T-helper 2 cell treated with Interferon-gamma antibody and Interleukin-4, amounts not matched to agents 100 ng/mL and 5 ng/mL, for 36 hours (primary cell): ENCODE results near the gene ITIH6. TPM values are rescaled to one million over a fixed set of nuclear protein-coding genes. Genes with fewer than 3 reads are reported as not detected.
"Not testable (repeated sequence)": the region's sequence is repeated elsewhere in the genome, so short reads cannot be mapped to it uniquely, and the experiment has no call there.

Experiments used
- intact Hi-C: fragments of 100-400 bp; cut with micrococcal nuclease; formaldehyde crosslinking; loops from one replicate; pipeline ENCODE4 v1.15.1; 2023
- total RNA-seq: library from RNA; stranded (reverse); gene quantifications from 2 replicates; pipeline ENCODE4 v1.2.3, GENCODE V29; 2022

The ITIH6 gene
- total RNA-seq, 1 donor from 2014 or later: not detected

DNA sequence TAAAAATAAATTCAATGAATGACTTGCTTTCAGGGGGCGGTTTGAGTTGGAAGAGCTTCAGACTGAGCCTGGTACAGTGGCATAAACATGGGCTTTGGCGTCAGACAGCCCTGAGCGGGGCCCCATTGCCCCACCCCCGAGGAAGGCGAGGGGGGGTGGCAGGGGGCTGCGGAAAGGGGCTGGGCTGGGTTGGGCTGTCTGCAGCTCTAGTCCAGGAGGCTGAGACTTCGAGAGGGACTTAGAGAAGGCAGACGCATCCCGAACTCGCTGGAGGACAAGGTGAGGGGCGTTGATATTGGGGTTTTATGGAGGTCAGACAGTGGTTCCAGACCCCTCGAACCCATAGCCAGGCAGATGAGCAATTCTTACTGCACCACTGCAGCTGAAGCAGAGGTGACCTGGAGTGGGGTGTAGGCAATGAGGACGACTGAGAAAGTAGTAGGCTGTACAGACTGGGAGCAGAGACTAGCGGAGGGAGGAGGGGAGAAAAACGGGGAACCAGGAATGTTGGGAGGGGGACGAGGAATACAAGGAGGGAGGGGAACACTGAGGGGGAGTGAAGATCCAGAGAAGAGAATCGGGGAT is 9.6 kb upstream of the ITIH6 start, which contains the start of gene MAGED2:
TSS of gene MAGED2 (plus strand) at position 222 of the 585 bp plus-strand sequence. CDS start 1,587 bp downstream, outside the sequence.
- intact Hi-C loops: loop anchor here (1.0 to 5.0 kb wide), 9 partner anchors 168 to 1125 kb away; partner anchors contain the start of genes APEX2, FAM120C, GNL3L and PHF8

DNA sequence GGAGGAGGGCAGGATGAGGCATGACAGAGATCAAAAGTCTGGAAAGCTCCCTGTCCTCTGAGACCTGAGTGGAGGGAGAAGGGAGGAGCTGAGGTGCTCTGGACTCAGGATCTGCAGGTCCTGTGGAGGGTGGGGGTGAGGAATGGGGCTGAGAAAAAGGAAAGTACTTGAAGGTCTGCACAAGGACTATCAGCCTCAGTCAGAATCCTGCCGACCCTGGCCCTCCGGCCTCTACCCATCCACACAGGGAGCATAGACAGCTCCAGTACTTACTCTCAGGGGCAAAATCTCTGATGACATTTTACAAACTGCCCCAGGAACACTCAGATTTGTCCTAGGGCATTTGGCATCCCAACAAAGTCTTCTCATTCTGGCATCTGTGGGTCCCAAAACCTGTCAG is 991 bp upstream of the ITIH6 start:
- intact Hi-C loops: no loop called here

DNA sequence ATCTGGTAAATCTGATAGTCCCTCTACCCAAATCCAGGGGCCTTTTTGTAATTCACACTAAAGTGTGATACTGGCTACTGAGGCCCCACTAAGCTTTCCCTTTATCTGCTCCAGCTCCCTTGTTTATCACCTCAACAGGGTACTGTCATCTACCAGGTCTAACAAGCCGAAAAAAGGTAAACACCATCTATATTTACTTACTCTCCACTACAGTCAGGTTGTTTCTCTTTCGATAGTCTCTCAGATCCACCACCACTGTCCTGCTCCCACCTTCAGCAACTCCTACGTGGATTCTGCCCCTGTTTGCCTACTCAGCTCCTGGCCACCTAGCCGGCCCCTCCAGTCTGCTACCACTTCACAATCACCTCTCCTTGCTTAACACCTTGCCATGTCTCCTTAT is 3.3 kb downstream of the ITIH6 start:
- intact Hi-C loops: no loop called here

DNA sequence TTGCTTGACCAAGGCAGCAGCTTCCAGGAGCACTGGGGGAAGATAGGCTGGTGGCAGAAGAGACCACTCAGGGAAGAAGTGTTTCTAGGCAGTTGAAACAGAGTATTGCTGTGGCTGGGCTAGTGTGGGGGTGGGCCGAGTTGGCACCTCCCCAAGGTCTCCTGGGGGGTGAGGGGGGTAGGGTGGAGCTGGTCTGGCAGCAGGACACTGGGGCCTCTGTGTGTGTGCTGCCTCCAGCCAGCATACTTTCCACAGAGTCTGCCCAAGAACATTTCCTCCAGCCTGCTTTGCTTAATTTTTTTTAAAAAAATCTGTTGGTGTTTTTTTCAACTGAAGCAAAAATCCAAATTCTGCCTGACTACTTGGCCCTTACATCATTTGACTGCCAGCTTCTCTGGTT is 4.0 kb downstream of the ITIH6 start:
- intact Hi-C loops: no loop called here

DNA sequence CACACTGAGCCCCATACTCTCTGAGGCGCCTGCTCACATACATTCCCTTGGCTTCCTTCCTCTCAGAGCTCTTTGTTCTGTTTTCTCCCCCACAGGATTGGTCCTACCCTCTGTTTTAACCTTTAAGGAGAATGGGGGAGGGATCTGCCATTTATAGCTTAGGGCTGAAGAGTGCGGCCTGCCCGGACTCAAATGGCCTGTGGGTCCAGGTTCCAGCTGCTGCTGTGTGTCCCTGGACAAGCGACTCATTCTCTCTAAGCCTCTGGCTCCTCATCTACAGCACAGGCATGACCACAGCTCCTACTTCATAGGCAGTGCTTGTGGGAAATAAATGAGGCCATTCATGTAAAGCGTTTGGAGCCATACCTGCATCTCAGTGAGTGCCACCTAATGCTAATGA is 8.7 kb downstream of the ITIH6 start:
- intact Hi-C loops: not testable (repeated sequence)

DNA sequence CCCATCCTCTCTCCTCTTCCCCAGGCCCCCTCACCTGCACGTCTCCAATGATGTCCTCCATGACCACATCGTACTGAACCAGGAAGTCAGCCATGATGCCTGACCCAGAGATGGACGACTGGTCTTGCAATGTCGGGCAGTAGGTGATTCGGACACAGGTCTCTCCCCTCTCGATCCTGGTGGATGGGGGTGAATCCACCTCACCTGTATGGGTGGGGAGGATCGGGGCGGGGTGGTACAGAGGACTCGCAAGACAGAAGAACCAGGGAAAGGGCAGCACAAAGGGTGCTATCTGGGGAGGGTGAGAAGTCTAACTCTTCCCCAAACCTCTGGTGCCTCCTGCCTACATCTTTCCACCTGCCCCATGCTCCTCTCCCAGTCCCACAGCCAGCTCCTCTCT is 9.6 kb downstream of the ITIH6 start:
- intact Hi-C loops: no loop called here

DNA sequence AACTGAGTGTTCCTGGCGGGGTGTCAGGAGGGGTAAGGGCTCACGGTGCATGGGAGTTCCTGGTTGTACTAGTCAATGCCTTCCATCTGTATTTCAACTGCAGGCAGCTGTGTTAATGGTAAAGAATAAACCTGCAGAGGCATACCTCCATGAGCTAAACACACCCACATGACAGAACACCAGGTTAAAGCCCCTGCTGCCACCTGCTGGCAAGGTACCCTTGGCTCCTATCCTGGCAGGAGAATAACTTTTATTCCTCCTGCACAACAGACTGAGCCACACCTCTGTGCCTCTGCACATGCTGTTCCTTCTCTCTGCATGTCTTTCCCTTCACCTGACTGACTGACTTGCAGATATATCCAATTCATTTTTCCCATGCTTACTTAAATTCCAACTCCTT is 11.1 kb downstream of the ITIH6 start:
- intact Hi-C loops: no loop called here

DNA sequence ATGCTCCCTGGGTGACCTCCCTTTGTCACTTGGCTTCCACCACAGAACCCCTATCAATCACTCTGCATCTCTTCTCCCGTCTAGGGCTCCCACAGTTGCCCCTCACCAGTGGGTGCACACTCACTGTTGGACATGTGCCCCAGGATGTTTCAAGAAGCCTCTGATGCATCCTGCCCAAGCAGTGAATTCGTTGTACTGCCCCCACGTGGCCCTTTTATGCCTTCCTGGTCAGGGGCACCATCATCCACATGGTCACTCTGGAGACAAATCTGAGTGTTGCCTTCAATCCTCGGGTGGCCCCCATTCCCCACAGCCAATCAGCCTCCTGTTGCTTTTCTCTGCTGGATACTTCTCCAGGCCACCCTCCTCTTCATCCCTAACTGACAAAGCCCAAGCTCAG is 12.2 kb downstream of the ITIH6 start:
- intact Hi-C loops: no loop called here

DNA sequence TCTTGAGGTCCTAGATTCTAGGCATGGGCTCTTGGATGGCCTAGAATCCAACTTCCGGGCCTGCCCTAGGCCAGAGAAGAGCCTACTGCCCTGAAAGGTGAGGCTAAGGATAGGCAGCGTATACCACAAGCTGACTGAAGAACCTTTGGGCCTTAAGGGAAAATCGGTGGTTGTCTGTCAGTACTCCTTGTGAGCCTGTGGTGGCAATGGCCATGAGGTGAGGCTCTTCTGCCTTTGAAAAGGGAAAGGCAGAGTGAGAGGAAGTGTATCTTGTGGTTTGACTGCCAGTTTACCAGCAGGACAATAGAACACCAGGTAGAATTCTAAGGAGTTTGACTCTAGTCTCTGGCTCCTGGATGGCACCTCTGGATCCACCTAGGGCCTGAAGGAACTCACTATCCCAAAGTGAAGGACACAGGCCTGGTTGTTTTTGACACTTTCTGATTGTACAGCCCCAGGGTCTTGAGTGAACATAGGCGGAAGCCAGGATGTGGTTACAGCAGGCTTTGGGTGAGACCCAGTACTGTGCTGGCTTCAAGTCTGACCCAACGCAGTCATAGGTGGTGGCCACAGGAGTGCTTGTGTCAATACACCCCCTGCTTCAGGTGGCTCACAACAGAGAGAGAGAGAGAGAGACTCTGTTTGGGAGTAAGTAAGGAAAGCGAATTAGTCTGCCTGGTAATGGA is 20.9 kb downstream of the ITIH6 start:
- intact Hi-C loops: no loop called here

DNA sequence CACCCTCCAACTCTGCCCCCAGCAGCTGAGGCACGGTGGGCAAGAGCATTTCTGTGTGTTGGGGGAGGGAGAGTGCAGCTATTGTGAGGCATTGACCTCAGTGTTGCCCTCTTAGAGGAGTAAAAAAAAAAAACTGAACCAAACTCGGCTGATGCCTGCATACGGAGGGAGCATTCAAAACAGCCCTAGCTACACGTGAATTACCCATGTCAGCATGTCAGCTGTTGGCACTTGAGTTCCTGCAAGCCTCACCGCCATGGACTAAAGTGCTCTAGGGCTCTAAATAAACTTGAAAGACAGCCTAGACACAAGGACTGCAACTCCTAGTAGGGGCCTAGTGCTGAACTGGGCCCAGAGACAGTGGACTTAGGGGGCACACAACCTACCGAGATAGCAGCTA is 22.0 kb downstream of the ITIH6 start:
- intact Hi-C loops: no loop called here

DNA sequence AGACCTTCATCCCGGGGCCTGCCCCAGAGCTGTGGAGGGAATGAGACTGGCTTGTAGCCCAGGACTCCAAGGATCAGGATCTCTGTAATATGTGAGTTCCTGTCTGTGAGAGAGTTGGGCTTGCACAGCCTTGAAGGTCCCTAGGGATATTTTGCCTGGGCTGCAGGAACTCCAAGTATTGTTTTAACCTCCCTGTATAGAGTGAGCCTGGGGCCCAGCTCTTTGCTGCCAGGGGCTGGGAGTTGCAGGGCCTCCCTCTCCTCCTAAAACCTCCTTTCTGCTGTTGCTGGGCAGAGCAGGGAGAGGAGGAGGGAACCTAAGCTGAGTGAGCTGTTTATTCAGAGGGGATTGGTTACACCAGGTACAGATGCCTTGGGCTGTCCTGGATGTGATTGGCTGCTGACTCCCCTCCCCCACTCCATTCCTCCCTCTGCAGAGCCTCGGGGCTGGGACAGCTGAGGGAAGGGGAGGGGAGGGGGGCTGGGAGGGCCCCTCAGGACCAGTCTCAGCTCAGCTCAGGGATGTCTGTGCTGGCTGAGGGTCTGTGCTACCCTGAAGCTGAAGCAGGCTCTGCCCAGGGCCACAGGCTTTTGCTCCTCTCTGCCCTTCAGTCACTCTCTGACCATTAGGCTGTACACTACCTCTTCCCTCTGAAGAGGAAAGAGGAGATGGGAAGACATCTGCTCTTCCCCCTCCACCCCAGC is 23.5 kb downstream of the ITIH6 start:
- intact Hi-C loops: not testable (repeated sequence)

DNA sequence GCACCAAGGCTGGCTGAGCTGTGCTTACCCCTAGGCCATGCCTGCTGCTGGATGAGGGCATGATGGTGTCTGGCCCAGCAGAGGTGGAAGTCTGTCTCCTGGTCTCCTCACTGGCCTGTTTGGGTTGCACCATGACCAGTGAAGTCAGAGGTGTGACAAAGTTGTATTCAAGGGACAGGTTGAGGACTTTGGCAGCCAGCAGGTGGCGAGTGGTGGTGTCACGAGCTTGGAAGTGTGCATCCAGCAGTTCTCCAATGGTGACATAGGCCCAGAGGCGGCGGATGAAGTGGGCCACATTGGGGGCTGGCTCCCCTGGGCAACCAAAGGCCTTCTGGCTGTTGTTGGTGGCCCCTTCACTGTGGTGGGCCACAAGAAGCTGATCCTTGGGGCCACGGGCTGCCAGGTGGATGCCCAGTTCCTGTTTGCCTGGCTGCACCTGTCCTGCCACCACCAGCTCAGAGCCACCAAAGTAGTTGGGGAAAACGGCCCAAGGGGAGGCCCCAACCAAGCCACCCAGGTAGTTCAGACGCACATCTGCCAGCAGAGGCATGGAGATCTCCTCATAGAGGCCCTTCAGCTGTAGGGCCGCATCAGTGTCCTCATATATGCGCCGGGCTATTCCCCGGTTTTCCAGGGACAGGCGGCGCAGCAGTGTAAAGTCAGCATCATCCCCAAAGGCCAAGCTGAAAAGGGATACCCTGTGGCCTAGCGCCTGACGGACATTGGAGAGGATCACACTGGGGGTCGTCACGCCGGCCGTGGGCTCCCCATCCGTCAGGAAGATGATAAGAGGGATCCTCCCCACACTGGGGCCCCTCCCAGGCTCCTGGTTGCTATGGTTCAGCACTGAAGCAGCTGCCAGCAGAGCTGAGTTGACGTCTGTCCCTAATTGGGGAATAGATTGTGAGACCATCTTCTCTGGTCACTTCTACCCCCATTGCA is 39.7 kb downstream of the ITIH6 start:
- intact Hi-C loops: no loop called here

DNA sequence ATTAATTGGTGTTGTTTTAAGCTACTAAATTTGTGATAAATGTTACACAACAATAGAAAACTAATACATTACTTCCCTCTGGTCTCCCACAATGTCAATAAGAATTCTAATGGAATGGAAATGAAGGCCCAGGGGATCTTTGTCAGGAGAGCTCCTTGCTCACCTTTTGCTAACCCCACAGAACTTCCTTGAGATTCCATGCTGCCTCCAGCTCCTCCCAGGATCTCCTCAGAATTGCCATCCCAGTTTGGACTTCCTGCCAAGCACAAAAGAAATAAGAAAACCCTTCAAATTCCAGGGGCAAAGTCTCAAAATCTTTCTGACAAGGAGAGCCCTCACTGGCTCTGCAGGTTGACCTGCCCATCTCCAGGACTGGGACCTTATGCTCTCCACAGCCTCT is 43.2 kb downstream of the ITIH6 start:
- intact Hi-C loops: no loop called here

DNA sequence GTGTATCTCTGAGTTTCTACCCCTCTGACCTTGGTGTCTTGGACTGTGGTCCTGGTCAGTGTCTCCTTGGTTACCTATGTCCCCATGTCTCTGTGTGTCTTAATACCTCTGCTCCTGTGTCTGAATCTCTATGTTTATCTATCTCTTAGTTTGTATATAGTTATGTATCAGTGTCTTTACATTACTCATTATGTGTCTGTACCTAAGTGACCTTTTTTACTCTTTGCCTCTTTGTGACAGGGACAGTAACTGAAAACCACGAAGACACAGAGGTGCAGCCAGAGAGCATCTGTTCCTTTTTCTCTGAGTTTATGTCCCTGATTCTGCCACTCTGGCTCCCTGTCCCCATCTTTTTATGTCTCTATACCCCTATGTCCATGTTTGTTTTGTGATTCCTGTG is 49.4 kb downstream of the ITIH6 start:
- intact Hi-C loops: no loop called here

DNA sequence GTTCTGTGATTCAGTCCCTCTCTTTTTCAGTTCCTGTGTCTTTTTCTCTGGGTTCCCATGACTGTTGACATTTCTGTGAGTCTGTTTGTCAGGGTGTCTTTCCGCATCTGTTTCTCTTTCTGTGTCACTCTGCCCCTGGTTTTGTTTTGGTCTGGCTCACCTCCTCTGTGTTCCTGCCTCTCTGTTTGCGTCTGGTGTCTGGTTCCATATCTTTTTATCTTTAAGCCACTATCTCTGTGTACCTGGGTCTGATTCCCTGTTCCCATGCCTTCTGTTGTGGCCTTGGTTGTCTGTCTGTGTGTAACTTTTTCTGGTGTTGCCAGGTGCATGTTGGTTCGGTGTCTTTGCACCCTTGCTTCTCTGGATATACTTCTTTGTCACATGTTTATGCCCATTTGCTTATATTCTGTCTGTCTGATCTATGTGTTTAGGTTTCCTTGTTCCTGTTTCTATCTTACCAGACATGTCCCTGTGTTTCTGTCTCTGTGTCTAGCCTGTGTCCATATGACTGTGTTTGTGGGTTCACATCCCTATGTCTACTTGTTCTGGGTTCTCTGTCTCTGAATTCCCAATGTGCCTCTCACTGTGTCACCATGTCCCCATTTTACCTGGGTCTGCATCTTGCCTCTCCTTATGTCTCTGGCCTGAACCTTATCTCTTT is 50.2 kb downstream of the ITIH6 start:
- intact Hi-C loops: no loop called here

DNA sequence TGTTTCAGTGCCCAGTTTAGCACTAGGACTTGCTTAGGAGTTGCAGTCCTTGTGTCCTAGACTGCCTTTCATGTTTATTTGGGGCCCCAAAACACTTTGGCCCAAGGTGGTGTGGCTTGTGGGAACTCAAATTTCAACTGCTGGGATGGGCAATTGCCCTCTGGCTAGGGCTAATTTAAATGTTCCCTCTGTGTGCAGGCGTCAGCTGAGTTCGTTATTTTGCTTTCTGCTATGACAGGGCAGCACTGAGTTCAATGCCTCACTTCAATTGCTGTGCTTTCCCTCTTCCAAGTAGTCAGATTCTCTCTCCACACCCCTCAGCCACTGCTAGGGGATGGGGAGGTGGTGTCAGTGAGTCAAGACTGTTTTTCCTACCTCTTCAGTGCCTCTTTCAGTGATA is 51.1 kb downstream of the ITIH6 start:
- intact Hi-C loops: no loop called here

DNA sequence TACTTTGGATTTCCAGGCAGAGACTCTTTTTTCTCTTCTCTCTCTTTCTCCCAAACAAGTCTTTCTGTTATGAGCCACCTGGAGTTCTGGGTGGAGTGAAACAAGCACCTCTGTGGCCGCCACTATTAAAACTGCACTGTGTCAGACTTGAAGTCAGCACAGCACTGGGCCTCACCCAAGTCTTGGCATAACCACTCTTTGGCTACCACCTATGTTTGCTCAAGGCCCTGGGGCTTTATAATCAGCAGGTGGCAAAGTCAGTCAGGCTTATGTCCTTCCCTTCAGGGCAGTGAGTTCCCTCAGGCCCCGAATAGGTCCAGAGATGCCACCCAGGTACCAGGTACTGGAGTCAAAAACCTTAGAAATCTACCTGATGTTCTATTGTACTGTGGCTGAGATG is 52.4 kb downstream of the ITIH6 start:
- intact Hi-C loops: no loop called here

DNA sequence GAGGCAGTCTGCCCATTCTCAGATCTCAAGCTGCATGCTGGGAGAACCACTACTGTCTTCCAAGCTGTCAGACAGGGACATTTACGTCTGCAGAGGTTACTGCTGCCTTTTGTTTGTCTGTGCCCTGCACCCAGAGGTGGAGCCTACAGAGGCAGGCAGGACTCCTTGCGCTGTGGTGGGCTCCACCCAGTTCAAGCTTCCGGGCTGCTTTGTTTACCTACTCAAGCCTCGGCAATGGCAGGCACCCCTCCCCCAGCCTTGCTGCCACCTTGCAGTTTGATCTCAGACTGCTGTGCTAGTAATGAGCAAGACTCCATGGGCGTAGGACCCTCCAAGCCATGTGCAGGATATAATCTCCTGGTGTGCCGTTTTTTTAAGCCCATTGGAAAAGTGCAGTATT is 59.5 kb downstream of the ITIH6 start:
- intact Hi-C loops: not testable (repeated sequence)

DNA sequence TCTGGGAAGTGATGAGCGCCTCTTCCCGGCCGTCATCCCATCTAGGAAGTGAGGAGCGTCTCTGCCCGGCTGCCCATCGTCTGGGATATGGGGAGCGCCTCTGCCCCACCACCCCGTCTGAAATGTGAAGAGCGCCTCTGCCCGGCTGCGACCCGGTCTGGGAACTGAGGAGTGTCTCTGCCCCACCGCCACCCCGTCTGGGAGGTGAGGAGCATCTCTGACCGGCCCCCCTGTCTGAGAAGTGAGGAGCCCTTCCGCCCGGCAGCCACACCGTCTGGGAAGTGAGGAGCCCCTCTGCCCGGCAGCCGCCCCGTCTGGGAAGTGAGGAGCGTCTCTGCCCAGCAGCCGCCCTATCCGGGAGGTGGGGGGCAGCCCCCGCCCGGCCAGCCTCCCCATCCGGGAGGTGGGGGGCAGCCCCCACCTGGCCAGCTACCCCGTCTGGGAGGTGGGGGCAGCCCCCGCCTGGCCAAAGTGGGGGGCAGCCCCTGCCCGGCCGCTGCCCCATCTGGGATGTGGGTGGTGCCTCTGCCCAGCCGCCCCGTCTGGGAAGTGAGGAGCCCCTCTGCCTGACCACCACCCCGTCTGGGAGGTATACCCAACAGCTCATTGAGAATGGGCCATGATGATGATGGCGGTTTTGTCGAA is 61.6 kb downstream of the ITIH6 start:
- intact Hi-C loops: not testable (repeated sequence)

DNA sequence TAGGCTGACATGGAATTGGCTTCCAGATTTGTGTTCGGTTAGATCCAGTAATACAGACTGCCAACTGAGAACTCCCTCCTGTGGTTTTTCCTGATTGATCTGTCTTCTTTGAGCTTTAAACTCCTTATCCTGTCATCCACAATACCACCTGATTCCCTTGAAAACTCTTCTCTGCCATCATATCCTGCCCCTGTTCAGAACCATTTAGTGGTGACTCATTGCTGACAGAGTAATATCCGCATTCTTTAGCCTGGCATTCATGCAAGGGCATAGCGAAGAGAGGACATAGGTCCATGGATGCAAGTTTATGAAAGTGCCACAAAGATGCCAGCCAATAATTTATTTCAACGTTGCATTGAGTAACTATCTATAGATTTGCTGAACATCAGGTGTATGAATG is 76.6 kb downstream of the ITIH6 start:
- intact Hi-C loops: no loop called here
